ENCODE measurements around the gene MITF. TPM values are rescaled to one million over a fixed set of nuclear protein-coding genes. Genes with fewer than 3 reads are reported as not detected.

The MITF gene
- total RNA-seq, 2 experiments from 2014 or later, result not detected

- H3K79me2 ChIP-seq (ENCODE audit: insufficient read depth, low read depth, low read length), result no peaks in the 10 kb centered on the region
- ChIA-PET CTCF (ENCODE audit: unreplicated experiment) (no interaction called here), POLR2A (no interaction called here)
- H3K4me1 ChIP-seq (ENCODE audit: insufficient read depth, low read length, poor library complexity, severe bottlenecking), result no peaks in the 10 kb centered on the region
- H3K9me3 ChIP-seq (ENCODE audit: low read length), result no peaks in the 10 kb centered on the region
- H3K4me2 ChIP-seq (ENCODE audit: low read length), result no peak overlapping the region
- no peak for DNase-seq (ENCODE audit: low spot score)
- no TSS peak for BruUV-seq (replicated peaks)
- no peaks in the 10 kb centered on the region for H4K20me1 ChIP-seq (ENCODE audit: insufficient read depth, low read length)
- no peaks in the 10 kb centered on the region for H3K36me3 ChIP-seq (ENCODE audit: insufficient read depth, low read length)
- no peak overlapping the region for H3K4me3 ChIP-seq (ENCODE audit: low read depth, low read length, poor library complexity, severe bottlenecking)
- no peaks in the 10 kb centered on the region for H3K9me2 ChIP-seq (ENCODE audit: insufficient read depth, low read length)
- H2AFZ ChIP-seq (ENCODE audit: low read length), result no peak overlapping the region
- H3K27ac ChIP-seq (ENCODE audit: low read depth, low read length, poor library complexity, severe bottlenecking), result no peak overlapping the region
- TF ChIP-seq EZH2phosphoT487 (IDR thresholded peaks at IDR 0.05; ENCODE audit: borderline replicate concordance, low read depth, low read length), result no peak
- TF ChIP-seq, protein P1, sequence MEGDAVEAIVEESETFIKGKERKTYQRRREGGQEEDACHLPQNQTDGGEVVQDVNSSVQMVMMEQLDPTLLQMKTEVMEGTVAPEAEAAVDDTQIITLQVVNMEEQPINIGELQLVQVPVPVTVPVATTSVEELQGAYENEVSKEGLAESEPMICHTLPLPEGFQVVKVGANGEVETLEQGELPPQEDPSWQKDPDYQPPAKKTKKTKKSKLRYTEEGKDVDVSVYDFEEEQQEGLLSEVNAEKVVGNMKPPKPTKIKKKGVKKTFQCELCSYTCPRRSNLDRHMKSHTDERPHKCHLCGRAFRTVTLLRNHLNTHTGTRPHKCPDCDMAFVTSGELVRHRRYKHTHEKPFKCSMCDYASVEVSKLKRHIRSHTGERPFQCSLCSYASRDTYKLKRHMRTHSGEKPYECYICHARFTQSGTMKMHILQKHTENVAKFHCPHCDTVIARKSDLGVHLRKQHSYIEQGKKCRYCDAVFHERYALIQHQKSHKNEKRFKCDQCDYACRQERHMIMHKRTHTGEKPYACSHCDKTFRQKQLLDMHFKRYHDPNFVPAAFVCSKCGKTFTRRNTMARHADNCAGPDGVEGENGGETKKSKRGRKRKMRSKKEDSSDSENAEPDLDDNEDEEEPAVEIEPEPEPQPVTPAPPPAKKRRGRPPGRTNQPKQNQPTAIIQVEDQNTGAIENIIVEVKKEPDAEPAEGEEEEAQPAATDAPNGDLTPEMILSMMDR (conservative IDR thresholded peaks at IDR 0.05; ENCODE audit: low read length), result no peak
- intact Hi-C loops (cut with micrococcal nuclease; ENCODE audit: unreplicated experiment), result no loop called here
Observed at GRCh38 chr3:69777582-69777967, 38.3 kb downstream of the MITF start.

DNA sequence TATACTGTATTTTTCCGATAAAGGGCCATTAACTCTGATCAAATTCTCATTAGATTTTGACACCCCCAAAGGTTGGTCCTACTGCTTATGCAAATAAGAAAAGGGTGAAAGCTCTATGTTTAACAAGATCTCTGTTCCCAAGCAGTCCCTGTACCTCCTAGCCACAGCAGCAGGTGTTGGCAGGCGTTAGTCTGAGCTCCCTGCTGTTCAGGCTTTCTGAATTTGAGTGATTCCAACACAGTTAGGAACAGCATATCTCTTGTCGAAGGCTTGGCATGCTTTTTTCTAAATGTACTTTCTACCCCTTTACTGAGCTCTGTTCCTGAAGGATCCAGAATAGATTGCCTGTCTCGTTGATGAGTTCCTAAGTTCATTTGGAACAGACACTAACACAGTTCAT lies 42.3 kb downstream of the MITF start:
- Histone ChIP-seq H3K9me2 (ENCODE audit: insufficient read depth, low read length) (no peaks in the 10 kb centered on the region), H3K27ac (ENCODE audit: low read depth, low read length, poor library complexity, severe bottlenecking) (no peak overlapping the region), H4K20me1 (ENCODE audit: insufficient read depth, low read length) (no peaks in the 10 kb centered on the region), H3K79me2 (ENCODE audit: insufficient read depth, low read depth, low read length) (no peaks in the 10 kb centered on the region), H3K4me2 (ENCODE audit: low read length) (no peak overlapping the region), H3K4me1 (ENCODE audit: insufficient read depth, low read length, poor library complexity, severe bottlenecking) (no peaks in the 10 kb centered on the region), H3K4me3 (ENCODE audit: low read depth, low read length, poor library complexity, severe bottlenecking) (no peak overlapping the region), H3K36me3 (ENCODE audit: insufficient read depth, low read length) (no peaks in the 10 kb centered on the region), H3K9me3 (ENCODE audit: low read length) (no peaks in the 10 kb centered on the region), H2AFZ (ENCODE audit: low read length) (no peak overlapping the region)
- no peak for TF ChIP-seq EZH2phosphoT487 (IDR thresholded peaks at IDR 0.05; ENCODE audit: borderline replicate concordance, low read depth, low read length)
- TF ChIP-seq, protein P1 (conservative IDR thresholded peaks at IDR 0.05; ENCODE audit: low read length), result no peak
- ChIA-PET CTCF (ENCODE audit: unreplicated experiment) (no interaction called here), POLR2A (no interaction called here)
- BruUV-seq (replicated peaks), result no TSS peak
- DNase-seq (ENCODE audit: low spot score), result no peak
- intact Hi-C loops (cut with micrococcal nuclease; ENCODE audit: unreplicated experiment), result no loop called here

- BruUV-seq (replicated peaks), result no TSS peak
- no peaks in the 10 kb centered on the region for H3K9me2 ChIP-seq (ENCODE audit: insufficient read depth, low read length)
- DNase-seq (ENCODE audit: low spot score), result no peak
- H3K79me2 ChIP-seq (ENCODE audit: insufficient read depth, low read depth, low read length), result no peaks in the 10 kb centered on the region
- H3K27ac ChIP-seq (ENCODE audit: low read depth, low read length, poor library complexity, severe bottlenecking), result no peak overlapping the region
- CTCF ChIA-PET (ENCODE audit: unreplicated experiment), result no interaction called here
- no peaks in the 10 kb centered on the region for H3K4me1 ChIP-seq (ENCODE audit: insufficient read depth, low read length, poor library complexity, severe bottlenecking)
- H3K9me3 ChIP-seq (ENCODE audit: low read length), result no peaks in the 10 kb centered on the region
- intact Hi-C loops (cut with micrococcal nuclease; ENCODE audit: unreplicated experiment), result no loop called here
- H2AFZ ChIP-seq (ENCODE audit: low read length), result no peak overlapping the region
- POLR2A ChIA-PET, result interaction anchor here (0.7 kb wide), 2 partner anchors 285 to 1821 kb away, joined by 3 to 4 read pairs; no protein-coding TSS in a partner anchor
- H3K4me2 ChIP-seq (ENCODE audit: low read length), result no peak overlapping the region
- TF ChIP-seq, protein P1 (conservative IDR thresholded peaks at IDR 0.05; ENCODE audit: low read length), result no peak
- no peak for TF ChIP-seq EZH2phosphoT487 (IDR thresholded peaks at IDR 0.05; ENCODE audit: borderline replicate concordance, low read depth, low read length)
- no peaks in the 10 kb centered on the region for H4K20me1 ChIP-seq (ENCODE audit: insufficient read depth, low read length)
- H3K36me3 ChIP-seq (ENCODE audit: insufficient read depth, low read length), result no peaks in the 10 kb centered on the region
- no peak overlapping the region for H3K4me3 ChIP-seq (ENCODE audit: low read depth, low read length, poor library complexity, severe bottlenecking)
Observed at GRCh38 chr3:69784954-69785514, 45.8 kb downstream of the MITF start.
